GM21717 (cell line): ENCODE measurements around the gene P4HA2.

Experiments used
- ATAC-seq: cut with Tn5 transposase; IDR thresholded peaks from one replicate; pipeline ENCODE4 v1.9.1; 2021; ENCODE audit warnings: mild to moderate bottlenecking, moderate library complexity; ENCODE audit not compliant: unreplicated experiment

The P4HA2 gene

DNA sequence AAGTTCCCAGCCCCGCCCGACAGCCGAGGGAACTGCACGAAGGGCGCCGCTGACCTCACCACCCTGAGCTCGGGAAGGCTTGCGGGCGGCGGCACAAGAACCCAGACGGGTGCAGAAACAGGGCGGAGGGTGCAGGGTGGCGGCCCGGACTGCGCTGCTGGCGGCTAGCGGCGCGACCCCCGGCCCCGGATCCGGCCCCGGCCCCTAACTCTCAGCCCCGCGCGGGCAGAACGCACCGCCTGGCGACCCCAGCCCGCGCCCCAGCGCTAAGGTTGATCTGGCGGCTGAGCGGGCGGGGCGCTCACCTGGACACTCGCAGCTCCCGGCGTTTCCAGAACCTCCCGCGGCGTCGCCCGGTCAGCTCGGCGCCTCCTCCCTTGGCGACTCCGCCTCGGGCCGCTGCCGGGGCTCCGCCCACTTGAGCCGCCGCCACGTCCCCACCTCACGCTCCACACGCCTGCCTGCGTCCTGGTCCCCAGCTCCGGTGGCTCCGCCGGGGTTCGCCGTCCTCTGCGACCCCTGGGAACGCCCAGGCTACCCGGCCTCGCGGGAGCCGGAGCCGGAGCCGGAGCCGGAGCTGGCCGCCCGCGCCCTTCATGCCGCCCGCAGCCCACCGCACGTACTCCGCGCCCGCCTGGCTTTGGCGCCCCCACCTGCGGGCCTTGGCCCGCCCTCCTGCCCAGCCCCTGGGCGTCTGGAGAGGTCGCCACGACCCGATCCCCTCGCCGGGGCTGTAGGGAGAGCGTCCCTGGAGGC lies at the start of gene P4HA2:
P4HA2 (minus strand) TSS at position 369 of the 756 bp plus-strand sequence. CDS start 9,227 bp downstream, outside the sequence.
- ATAC-seq = peak; percentile 96

DNA sequence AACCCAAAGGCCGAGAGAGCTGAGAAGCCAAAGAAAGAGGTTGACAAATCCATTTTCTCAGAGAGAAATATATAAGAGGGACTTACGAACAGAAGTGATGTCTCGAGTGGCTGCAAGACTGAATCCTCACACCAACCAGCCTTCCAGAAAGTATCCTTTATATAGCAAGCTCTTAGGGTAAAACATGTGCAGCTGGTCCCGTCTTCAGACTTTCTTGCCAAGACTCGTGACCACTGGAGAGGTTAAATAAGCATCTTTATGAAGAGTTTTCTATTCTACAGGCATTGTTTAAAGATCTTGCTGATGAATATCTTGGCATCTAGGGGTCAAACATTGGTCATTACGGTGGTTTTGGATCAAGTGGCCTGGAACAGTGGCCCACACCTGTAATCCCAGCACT lies 49.6 kb upstream of the P4HA2 start:
- no peak for ATAC-seq

DNA sequence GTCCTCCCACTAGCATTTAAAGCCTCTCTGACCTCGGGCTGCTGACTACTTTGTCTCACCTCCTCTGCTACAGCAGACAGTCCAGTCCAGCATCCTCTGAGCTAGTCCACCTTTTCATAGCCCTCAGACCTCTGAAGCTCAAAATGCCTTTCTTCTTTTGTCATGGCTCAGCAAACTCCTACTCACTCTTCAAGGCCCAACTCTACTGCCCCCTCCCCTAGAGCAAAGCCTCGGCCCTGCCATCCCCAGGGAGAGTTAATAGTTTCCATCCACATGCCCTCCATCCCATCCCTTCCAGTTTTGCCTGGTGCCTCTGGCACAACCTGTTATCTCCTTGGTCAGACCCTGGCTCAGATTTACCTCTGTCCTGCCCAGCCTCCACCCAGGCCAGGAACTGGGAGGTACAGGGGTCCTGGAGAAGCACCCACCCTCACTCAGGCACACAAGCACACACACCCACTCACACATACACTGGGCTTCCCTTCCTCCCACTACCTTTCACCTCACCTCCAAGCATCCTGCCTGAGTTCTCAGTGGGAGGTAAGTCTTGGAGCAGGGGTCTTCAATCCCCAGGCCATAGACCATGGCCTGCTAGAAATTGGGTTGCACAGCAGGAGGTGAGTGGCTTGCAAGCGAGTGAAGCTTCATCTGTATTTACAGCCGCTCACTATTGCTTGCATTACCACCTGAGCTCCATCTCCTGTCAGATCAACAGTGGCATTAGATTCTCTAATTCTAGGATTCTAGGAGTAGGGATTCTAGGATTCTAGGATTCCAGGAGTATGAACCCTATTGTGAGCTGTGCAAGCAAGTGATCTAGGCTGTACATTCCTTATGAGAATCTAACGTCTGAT lies 47.9 kb upstream of the P4HA2 start:
- no peak for ATAC-seq

GRCh38 chr5:132274050-132274792 lies 46.6 kb upstream of the P4HA2 start:
- no peak for ATAC-seq

- ATAC-seq = no peak
Measured at GRCh38 chr5:132273631-132274030, 46.0 kb upstream of the P4HA2 start.

DNA sequence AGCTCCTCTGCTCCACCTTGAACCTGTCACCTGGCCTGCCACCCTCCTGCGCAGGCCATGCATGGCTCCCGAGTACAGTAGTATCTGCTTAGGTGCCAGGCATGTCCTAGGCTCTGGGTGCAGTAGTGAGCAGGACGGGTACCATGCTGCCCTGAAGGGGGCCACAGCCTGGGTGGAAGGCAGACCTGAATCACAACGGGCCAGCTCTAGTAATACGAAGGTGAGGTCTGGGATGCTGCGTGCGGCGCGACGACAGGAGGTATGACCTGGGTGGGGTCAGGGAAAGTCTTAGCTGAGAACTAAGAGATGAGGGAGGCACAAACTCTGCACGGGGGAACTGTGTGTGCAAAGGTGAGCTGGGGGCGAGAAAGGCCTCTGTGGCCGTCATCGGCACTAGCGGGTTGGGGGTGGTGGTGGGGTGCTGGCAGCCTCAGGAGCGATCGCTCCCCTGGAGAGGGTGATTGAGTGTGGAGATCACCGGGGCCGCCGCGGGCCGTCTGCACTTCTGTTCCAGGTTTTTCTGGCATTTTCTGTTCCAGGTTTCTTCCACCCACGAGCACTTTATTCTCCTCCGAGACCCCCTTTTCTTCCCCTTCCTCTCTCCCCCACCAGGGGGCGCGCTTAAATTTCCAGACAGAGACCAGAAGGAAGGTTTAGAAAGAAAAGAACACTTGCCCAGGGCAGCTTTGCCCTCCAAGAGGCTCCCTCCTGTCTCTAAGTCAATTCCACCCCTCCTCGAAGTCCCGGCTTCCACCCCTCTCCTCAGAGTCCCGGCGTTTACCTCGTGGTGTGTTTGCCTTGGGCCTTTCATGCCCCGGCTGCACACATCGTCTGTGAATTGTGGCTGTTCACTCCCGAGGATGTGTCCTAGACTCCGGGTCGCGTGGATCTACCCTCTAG lies 44.9 kb upstream of the P4HA2 start:
- ATAC-seq = no peak

DNA sequence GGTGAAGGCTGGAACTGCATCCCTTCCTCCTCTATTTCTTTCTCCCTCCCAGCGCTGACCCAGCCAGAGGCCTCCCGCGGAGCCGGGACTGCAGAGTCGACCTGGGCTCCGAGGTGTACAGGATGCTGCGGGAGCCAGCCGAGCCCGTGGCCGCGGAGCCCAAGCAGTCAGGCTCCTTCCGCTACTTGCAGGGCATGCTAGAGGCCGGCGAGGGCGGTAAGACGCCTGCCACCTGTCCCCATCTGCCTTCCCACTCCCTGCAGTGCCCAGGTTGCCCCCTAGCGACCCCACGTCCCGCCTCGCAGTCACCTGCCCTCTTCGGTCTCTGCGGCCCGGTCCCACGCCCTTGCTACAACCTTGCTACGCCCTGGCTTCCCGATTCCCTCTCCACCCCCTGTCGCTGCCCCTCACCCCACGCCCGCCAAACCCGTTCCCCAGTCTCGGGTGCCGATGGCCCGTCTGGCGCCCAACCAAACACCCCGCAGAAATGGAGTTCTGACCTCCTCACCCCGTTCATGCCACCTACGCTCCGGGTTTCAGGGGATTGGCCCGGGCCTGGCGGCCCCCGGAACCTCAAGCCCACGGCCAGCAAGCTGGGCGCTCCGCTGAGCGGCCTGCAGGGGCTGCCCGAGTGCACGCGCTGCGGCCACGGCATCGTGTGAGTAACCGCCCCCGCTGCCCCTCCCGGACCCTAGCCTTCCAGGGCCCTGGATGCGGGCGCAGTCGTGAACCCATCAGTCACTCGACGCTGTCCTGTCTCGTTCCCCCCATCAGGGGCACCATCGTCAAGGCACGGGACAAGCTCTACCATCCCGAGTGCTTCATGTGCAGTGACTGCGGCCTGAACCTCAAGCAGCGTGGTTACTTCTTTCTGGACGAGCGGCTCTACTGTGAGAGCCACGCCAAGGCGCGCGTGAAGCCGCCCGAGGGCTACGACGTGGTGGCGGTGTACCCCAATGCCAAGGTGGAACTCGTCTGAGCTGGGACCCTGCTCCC lies 43.9 kb upstream of the P4HA2 start:
- ATAC-seq = no peak

DNA sequence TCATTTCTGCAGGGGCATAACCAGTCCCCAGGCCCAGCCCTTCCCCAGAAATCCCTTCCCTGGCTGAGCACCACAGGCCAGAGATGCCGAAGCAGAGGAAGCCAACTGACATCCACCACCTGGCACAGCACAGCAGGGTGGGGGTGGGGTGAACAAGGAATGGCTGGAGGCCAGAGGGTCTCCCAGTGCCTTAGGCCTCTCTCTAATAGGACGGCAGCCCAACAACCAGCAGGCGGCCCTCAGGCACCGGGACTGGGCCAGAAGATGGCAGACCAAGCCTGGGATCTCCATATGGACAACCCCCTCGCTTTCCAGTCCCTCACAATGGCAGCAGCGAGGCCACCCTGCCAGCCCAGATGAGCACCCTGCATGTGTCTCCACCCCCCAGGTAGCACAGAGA lies 43.1 kb upstream of the P4HA2 start:
- no peak for ATAC-seq

- no peak for ATAC-seq
Measured at GRCh38 chr5:132270335-132270665, 42.6 kb upstream of the P4HA2 start.

DNA sequence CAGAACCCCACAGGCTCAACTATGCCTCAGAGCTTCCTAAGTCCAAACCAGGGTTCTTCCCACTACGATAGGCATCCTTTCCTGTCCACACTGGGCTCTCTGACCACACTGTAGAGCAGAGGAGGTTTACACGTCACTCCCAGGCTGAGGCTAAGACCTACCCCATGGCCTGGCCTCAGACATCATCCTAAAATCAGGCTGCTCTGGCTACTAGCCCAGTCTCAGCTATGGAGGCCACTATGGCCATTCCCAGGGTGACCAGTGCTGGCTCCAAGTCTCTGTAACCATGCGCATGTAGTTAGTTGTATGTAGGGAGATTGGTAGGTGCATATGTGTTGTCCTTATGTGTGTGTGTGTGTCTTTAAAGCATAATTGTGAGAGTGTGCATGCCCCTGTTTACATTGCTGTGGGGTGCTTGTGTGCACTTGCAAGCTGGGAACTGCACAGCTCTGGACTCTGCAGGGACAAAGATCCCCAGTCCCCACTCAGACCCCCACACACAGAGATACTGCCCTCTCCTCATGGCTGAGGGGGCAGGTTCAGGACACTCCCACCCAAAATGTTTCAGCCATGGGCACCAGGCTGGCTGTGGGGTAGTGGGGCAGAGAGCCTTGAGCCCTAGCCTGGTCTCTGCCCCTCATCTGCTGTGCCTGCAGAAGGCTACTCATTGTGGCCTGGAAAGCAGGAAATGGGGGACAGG lies 42.1 kb upstream of the P4HA2 start:
- no peak for ATAC-seq

- ATAC-seq = peak; percentile 76
Measured at GRCh38 chr5:132268769-132269551, 41.3 kb upstream of the P4HA2 start.

- ATAC-seq = peak; percentile 1
Measured at GRCh38 chr5:132267931-132268768, 40.5 kb upstream of the P4HA2 start.

DNA sequence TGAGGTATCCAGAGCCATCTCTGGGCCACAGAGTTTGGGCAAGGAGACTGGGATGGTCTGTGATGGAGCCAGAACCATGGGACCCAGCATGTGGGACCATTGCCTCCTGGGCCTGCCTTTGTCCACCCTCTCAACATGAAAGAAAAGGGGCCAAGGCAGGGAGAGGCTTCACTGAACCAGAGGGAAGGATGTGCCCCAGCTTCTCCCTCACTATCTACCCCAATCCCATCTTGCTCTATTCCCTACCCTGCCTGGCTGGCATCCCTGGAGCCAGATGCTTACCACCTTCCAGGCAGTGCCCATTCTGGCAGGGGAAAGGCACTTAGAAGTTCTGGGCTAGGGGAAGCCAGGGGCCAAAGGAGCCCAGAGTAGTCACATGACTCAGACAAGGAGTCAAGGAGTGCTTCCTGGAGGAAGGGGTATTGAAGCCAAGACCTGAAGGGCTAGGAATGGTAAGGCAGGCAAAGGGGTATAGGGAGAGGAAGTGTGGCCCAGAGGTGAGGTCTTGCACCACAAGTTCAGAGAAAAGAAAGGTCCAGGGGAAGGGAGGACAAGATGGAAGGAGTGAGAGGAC lies 39.6 kb upstream of the P4HA2 start:
- no peak for ATAC-seq

- ATAC-seq = no peak
Measured at GRCh38 chr5:132266836-132267160, 39.1 kb upstream of the P4HA2 start.

DNA sequence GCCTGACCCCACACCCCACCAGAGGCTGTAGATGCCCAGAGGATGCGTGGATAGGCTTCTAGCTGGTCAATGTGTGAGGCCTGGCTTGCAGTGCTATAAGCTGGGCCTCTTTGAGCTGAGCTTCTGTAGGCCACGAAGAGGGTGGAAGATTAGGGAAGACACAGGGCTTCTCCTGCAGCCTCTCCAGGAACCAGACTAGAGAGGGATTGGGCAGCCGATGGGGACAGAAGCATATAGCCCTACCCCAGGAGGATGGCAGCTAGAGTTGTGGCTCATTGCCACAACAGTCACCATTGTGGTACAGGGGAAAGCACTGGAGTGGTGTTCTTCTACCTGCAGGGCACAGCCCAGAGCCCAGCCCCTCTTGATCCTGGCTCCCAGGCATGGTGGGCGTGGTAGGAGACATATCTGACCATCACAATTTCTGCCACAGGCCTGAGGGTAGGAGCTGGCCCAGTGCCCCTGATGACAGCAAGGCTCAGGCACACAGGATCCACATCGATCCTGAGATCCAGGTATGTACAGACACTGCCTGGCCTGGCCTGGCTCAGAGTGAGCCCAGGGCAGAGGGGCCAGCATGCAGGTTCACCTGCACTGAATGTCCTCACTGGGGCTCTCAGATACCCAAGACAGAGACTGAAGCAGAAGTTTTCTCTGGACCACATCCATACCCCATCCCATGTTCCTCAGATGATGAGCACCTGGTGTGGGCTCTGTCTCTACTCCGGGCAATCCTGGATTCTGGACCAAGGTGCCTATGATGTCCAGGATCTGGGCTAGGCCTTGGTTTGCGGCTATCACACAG lies 38.6 kb upstream of the P4HA2 start:
- no peak for ATAC-seq
